ENCODE results near the gene MED27. TPM values are rescaled to one million over a fixed set of nuclear protein-coding genes. Genes with fewer than 3 reads are reported as not detected.

Gene MED27
- total and polyA plus RNA-seq, 8 donors: 3.2 to 11.7 (median 5.8) TPM

GRCh38 chr9:131833906-131834305, 245.8 kb downstream of the MED27 start:
- FAIRE-seq (no peak), ATAC-seq (no peak), DNase-seq (no peak)
- no peak overlapping the region for H3K27ac ChIP-seq
- intact Hi-C loops (cut with DNase I): loop anchor here in 1 of 3 donors (10.0 kb wide), 1 partner anchor 401 kb away; no protein-coding TSS in a partner anchor
- no peaks in the 10 kb centered on the region for H3K9me3 ChIP-seq
- no peaks in the 10 kb centered on the region for H3K27me3 ChIP-seq
- no peak for TF ChIP-seq CTCF (IDR thresholded peaks at IDR 0.05)
- 88 to 93% methylated on average over 2 of the region's 2 CpGs for WGBS, 2 donors
- H3K4me3 ChIP-seq: no peak overlapping the region
- H3K4me1 ChIP-seq: no peaks in the 10 kb centered on the region
- H3K36me3 ChIP-seq: no peaks in the 10 kb centered on the region

GRCh38 chr9:131833083-131833482, 246.6 kb downstream of the MED27 start:
- no peak for TF ChIP-seq CTCF (IDR thresholded peaks at IDR 0.05)
- DNase-seq: no peak
- Histone ChIP-seq H3K4me3 (no peak overlapping the region), H3K9me3 (no peaks in the 10 kb centered on the region), H3K4me1 (no peaks in the 10 kb centered on the region), H3K36me3 (no peaks in the 10 kb centered on the region), H3K27ac (no peak overlapping the region), H3K27me3 (no peaks in the 10 kb centered on the region)
- intact Hi-C loops (cut with DNase I): loop anchor here in 1 of 3 donors (10.0 kb wide), 1 partner anchor 402 kb away; no protein-coding TSS in a partner anchor
- FAIRE-seq: no peak
- ATAC-seq: no peak
- 51 to 61% methylated on average over 4 of the region's 4 CpGs for WGBS, 2 donors

GRCh38 chr9:131831380-131832165, 248.1 kb downstream of the MED27 start:
- no peaks in the 10 kb centered on the region for H3K27me3 ChIP-seq
- H3K9me3 ChIP-seq: no peaks in the 10 kb centered on the region
- WGBS, 2 donors: 78 to 84% methylated on average over 24 of the region's 24 CpGs
- no peak for TF ChIP-seq CTCF (IDR thresholded peaks at IDR 0.05)
- H3K4me3 ChIP-seq: no peak overlapping the region
- ATAC-seq (no peak), FAIRE-seq (no peak), DNase-seq (peak in 1 of 6 donors; percentile 23)
- no peaks in the 10 kb centered on the region for H3K4me1 ChIP-seq
- H3K36me3 ChIP-seq: no peaks in the 10 kb centered on the region
- intact Hi-C loops (cut with DNase I): loop anchor here in 1 of 3 donors (10.0 kb wide), 1 partner anchor 403 kb away; no protein-coding TSS in a partner anchor
- H3K27ac ChIP-seq: no peak overlapping the region

GRCh38 chr9:131827821-131828369, 251.8 kb downstream of the MED27 start:
- no peak for TF ChIP-seq CTCF (IDR thresholded peaks at IDR 0.05)
- H3K9me3 ChIP-seq: no peaks in the 10 kb centered on the region
- no peak for FAIRE-seq
- no peak overlapping the region for H3K4me3 ChIP-seq
- no peak for ATAC-seq
- H3K27ac ChIP-seq: no peak overlapping the region
- DNase-seq: no peak
- H3K36me3 ChIP-seq: no peaks in the 10 kb centered on the region
- no peaks in the 10 kb centered on the region for H3K4me1 ChIP-seq
- intact Hi-C loops (cut with DNase I): no loop called here
- H3K27me3 ChIP-seq: peaks cover 0 to 10% (median 0%) of the 10 kb centered on the region in 4 donors
- 63 to 70% methylated on average over 21 of the region's 21 CpGs for WGBS, 2 donors

All from pancreas (tissue), 10 donors.